Measurements from ENCODE around the gene BICD1.

- TF ChIP-seq CTCF (IDR thresholded peaks at IDR 0.05) = no peak
- no peak for TF ChIP-seq EZH2 (IDR thresholded peaks at IDR 0.05; ENCODE audit: borderline replicate concordance, insufficient read depth, low read depth, low read length, poor library complexity, severe bottlenecking)
Measured at GRCh38 chr12:32083489-32083888, 23.2 kb upstream of the BICD1 start.
